HepG2 (cell line): Measurements from ENCODE around the gene GON4L. TPM values are rescaled to one million over a fixed set of nuclear protein-coding genes. Genes with fewer than 3 reads are reported as not detected.

Experiments
- ATAC-seq: fragments of 200-7000 bp; cut with Tn5 transposase; 3 replicates; pipeline ENCODE4 v1.9.1; 2020; ENCODE audit warnings: mild to moderate bottlenecking, moderate library complexity
- BruUV-seq: library from RNA; stranded (reverse); fragments of 400-500 nt; replicated peaks from 2 replicates; lab custom pipeline; 2021; lab: Mats Ljungman, UMichigan
- CTCF ChIA-PET: fragments of 300-600 bp; formaldehyde crosslinking; extraction: SDS; loops from one replicate; lab custom pipeline; 2021; ENCODE audit warnings: low total read pairs, inconsistent platforms, low intra/inter-chr PET ratio; lab: Yijun Ruan, JAX
- POLR2A ChIA-PET: fragments of 350-600 bp; sonication (Branson Sonifier 250); formaldehyde crosslinking; loops from one replicate; lab custom pipeline; 2020; ENCODE audit warnings: antibody characterized with exemption, inconsistent platforms; lab: Yijun Ruan, JAX
- DNase-seq: peaks from one replicate; pipeline ENCODE4 v3.0.0-alpha.2; 2015; ENCODE audit warnings: low spot score
- FAIRE-seq: peaks from 3 replicates; lab custom pipeline; 2011; peaks lifted over from hg19 to GRCh38; lab: Jason Lieb, UNC
- H2AFZ ChIP-seq: one replicate; pipeline ENCODE4 v1.6.1; 2011; ENCODE audit warnings: low read length, inconsistent platforms
- H3K27ac ChIP-seq: fragments of 300-600 bp; 3 replicates; pipeline ENCODE4 v1.8.0; 2011; ENCODE audit warnings: mixed run types, mild to moderate bottlenecking, mixed read lengths, low read length, inconsistent platforms; ENCODE audit not compliant: insufficient read depth; ENCODE audit errors: extremely low read length
- H3K27me3 ChIP-seq, 2 experiments: fragments of 200-600 bp in 1 of 2; 2 replicates in 1 of 2; 3 replicates in 1 of 2; pipeline versions ENCODE4 v1.6.0 to v1.8.0; 2011; ENCODE audit warnings: low read length in 2 of 2, mild to moderate bottlenecking in 2 of 2, moderate library complexity in 2 of 2, inconsistent platforms in 1 of 2; ENCODE audit not compliant: insufficient read depth in 2 of 2, control insufficient read depth in 1 of 2
- H3K36me3 ChIP-seq, 2 experiments: fragments of 200-600 bp in 1 of 2; replicated peaks in 1 of 2; 2 replicates in 1 of 2; 3 replicates in 1 of 2; pipeline versions ENCODE4 v1.5.1 to v1.8.0; 2011; ENCODE audit warnings: low read length in 2 of 2, inconsistent platforms in 1 of 2; ENCODE audit not compliant: insufficient read depth in 2 of 2, control insufficient read depth in 1 of 2
- H3K4me1 ChIP-seq: 2 replicates; pipeline ENCODE4 v1.5.1; 2012; ENCODE audit warnings: low read length, inconsistent platforms; ENCODE audit not compliant: insufficient read depth
- H3K4me2 ChIP-seq: 2 replicates; pipeline ENCODE4 v1.6.0; 2011; ENCODE audit warnings: low read depth, low read length, inconsistent platforms
- H3K4me3 ChIP-seq, 3 experiments: fragments of 200-600 bp in 1 of 3; sonication (generic), shearing (Covaris generic) in 1 of 3; replicated peaks in 1 of 3; 2 replicates each; pipeline ENCODE4 v1.5.1; 2011 to 2016; ENCODE audit warnings: low read length in 3 of 3, inconsistent platforms in 2 of 3, low read depth in 2 of 3, mild to moderate bottlenecking in 2 of 3, control low read depth in 1 of 3, mixed read lengths in 1 of 3; ENCODE audit not compliant: insufficient read depth in 1 of 3
- H3K79me2 ChIP-seq: one replicate; pipeline ENCODE4 v1.6.1; 2011; ENCODE audit warnings: low read length, inconsistent platforms; ENCODE audit not compliant: insufficient read depth
- H3K9ac ChIP-seq: 2 replicates; pipeline ENCODE4 v1.6.0; 2011; ENCODE audit warnings: mild to moderate bottlenecking, low read depth, low read length, inconsistent platforms; ENCODE audit not compliant: insufficient read depth
- H3K9me3 ChIP-seq: 2 replicates; pipeline ENCODE4 v1.5.1; 2012; ENCODE audit warnings: mild to moderate bottlenecking, low read length
- H4K20me1 ChIP-seq: 2 replicates; pipeline ENCODE4 v1.6.0; 2011; ENCODE audit warnings: inconsistent platforms, mild to moderate bottlenecking, low read length, moderate library complexity; ENCODE audit not compliant: insufficient read depth
- ATF7 ChIP-seq, 2 experiments: fragments of 450-650 bp in 1 of 2; sonication (generic) in 1 of 2; formaldehyde crosslinking in 1 of 2; IDR thresholded peaks; 2 replicates each; pipeline versions ENCODE4 v1.4.0 to v1.6.1; 2016 to 2020; ENCODE audit warnings: antibody characterized with exemption in 1 of 2, mild to moderate bottlenecking in 1 of 2, missing genetic modification reagents in 1 of 2
- HDAC2 ChIP-seq: sonication (generic); formaldehyde crosslinking; IDR thresholded peaks from 2 replicates; pipeline ENCODE4 v1.4.0; 2020; ENCODE audit warnings: missing genetic modification reagents
- KLF9 ChIP-seq: IDR thresholded peaks from 2 replicates; pipeline ENCODE4 v1.6.1; 2016; ENCODE audit warnings: low read depth
- MAFF ChIP-seq: IDR thresholded peaks from 2 replicates; pipeline ENCODE4 v1.6.1; 2011; ENCODE audit warnings: low read depth, low read length, improper control_type of control experiment
- NBN ChIP-seq: fragments of 450-650 bp; conservative IDR thresholded peaks from 2 replicates; pipeline ENCODE4 v1.6.1; 2017
- RBM22 ChIP-seq: fragments of 200-400 bp; formaldehyde crosslinking; optimal IDR thresholded peaks from 2 replicates; pipeline ENCODE3; 2017; ENCODE audit warnings: mild to moderate bottlenecking, low read length, moderate library complexity
- RXRA ChIP-seq: sonication (generic); formaldehyde crosslinking; IDR thresholded peaks from 2 replicates; pipeline ENCODE4 v1.5.1; 2020; ENCODE audit warnings: missing genetic modification reagents
- SPEN ChIP-seq: sonication (generic); formaldehyde crosslinking; IDR thresholded peaks from 2 replicates; pipeline ENCODE4 v1.5.1; 2020; ENCODE audit warnings: low read depth, mild to moderate bottlenecking, missing genetic modification reagents
- STAT5B ChIP-seq: sonication (generic); formaldehyde crosslinking; IDR thresholded peaks from 2 replicates; pipeline ENCODE4 v1.4.0; 2020; ENCODE audit warnings: missing genetic modification reagents
- TBX3 ChIP-seq: fragments of 450-650 bp; IDR thresholded peaks from 2 replicates; pipeline ENCODE4 v1.6.1; 2017; ENCODE audit warnings: antibody characterized with exemption, mild to moderate bottlenecking, inconsistent platforms, borderline replicate concordance
- THAP7 ChIP-seq: sonication (generic); formaldehyde crosslinking; IDR thresholded peaks from 2 replicates; pipeline ENCODE4 v1.8.1; 2023; ENCODE audit warnings: mild to moderate bottlenecking, missing genetic modification reagents
- YY1 ChIP-seq: IDR thresholded peaks from 2 replicates; pipeline ENCODE4 v1.6.1; 2011; ENCODE audit warnings: low read length, low read depth, moderate library complexity, mild to moderate bottlenecking; ENCODE audit not compliant: insufficient read depth, insufficient replicate concordance
- ZNF496 ChIP-seq: sonication (generic); formaldehyde crosslinking; IDR thresholded peaks from 2 replicates; pipeline ENCODE4 v1.8.1; 2023; ENCODE audit warnings: mild to moderate bottlenecking, moderate library complexity, missing genetic modification reagents; ENCODE audit not compliant: insufficient replicate concordance
- ZNF543 ChIP-seq: sonication (generic); formaldehyde crosslinking; IDR thresholded peaks from 2 replicates; pipeline ENCODE4 v1.4.0; 2020; ENCODE audit warnings: mild to moderate bottlenecking, missing genetic modification reagents
- ZNF616 ChIP-seq: sonication (generic); formaldehyde crosslinking; IDR thresholded peaks from 2 replicates; pipeline ENCODE4 v1.5.0; 2020; ENCODE audit warnings: low read depth, mild to moderate bottlenecking, missing genetic modification reagents
- ZNF790 ChIP-seq: sonication (generic); formaldehyde crosslinking; IDR thresholded peaks from 2 replicates; pipeline ENCODE4 v1.8.0; 2022; ENCODE audit warnings: missing genetic modification reagents, mild to moderate bottlenecking, borderline replicate concordance
- ZSCAN21 ChIP-seq: sonication (generic); formaldehyde crosslinking; IDR thresholded peaks from 2 replicates; pipeline ENCODE4 v1.8.0; 2022; ENCODE audit warnings: mild to moderate bottlenecking, missing genetic modification reagents, moderate library complexity, borderline replicate concordance
- WGBS: methylation state at CpG from one replicate; pipeline ENCODE4 v1.1.6; 2017; ENCODE audit warnings: low lambda C conversion rate; 5-methylcytosine and 5-hydroxymethylcytosine counted together
- in situ Hi-C: cut with HindIII; loops from 2 replicates; pipeline ENCODE4 v1.10.0; 2017; ENCODE audit warnings: low pct_unique_long_range_greater_than_20kb; ENCODE audit not compliant: extremely low pct_ligation_motif_present
- intact Hi-C: fragments of 100-400 bp; cut with micrococcal nuclease; formaldehyde crosslinking; loops from one replicate; pipeline ENCODE4 v1.10.0; 2022; ENCODE audit not compliant: unreplicated experiment
- polyA plus RNA-seq, 8 experiments: library from polyadenylated mRNA; depleted of rRNA in 3 of 8; stranded (reverse) in 7 of 8; unstranded in 1 of 8; fragments of >200 nt; fragmentation: Illumina TruSeq in 4 of 8; extraction: Trizol in 4 of 8; gene quantifications; 2 replicates each; pipeline versions ENCODE4 v1.2.1 to v1.2.3, GENCODE V29; 2011 to 2016; ENCODE audit warnings: low read depth in 4 of 8, missing spikeins in 1 of 8, mixed read lengths in 1 of 8; ENCODE audit not compliant: insufficient read depth in 1 of 8
- total RNA-seq, 5 experiments: library from RNA; depleted of rRNA; stranded (reverse); fragments of >200 nt; fragmentation: Illumina TruSeq; extraction: Trizol; gene quantifications; 2 replicates each; pipeline ENCODE4 v1.2.3, GENCODE V29; 2016; ENCODE audit warnings: low read depth in 1 of 5
- TF ChIP-seq, protein P1 (sequence below): sonication (generic); formaldehyde crosslinking; IDR thresholded peaks from 2 replicates; pipeline ENCODE4 v1.5.1; 2020; ENCODE audit warnings: mild to moderate bottlenecking, missing genetic modification reagents, borderline replicate concordance

GON4L gene
- total and polyA plus RNA-seq, 2 of the 13 experiments (the other 11 are each of a cell fraction or from before 2014, with no cell fraction given) = 14.6 to 19.6 TPM

- POLR2A ChIA-PET = no interaction called here
- no TSS peak for BruUV-seq
- TF ChIP-seq THAP7 (no peak), ZNF496 (CRISPR knock-in tag) (no peak), MAFF (no peak), TBX3 (no peak), RXRA (CRISPR knock-in tag) (no peak), KLF9 (CRISPR knock-in tag) (no peak), STAT5B (CRISPR knock-in tag) (no peak), SPEN (no peak), ATF7 (IDR thresholded peaks at IDR 0.05) (no peak), ATF7 (CRISPR knock-in tag; IDR thresholded peaks at IDR 0.05) (no peak), ZNF616 (CRISPR knock-in tag) (no peak), RBM22 (no peak), NBN (no peak), ZSCAN21 (CRISPR knock-in tag) (no peak), YY1 (no peak), ZNF790 (CRISPR knock-in tag) (no peak), HDAC2 (no peak), ZNF543 (CRISPR knock-in tag) (no peak)
- TF ChIP-seq, protein P1, sequence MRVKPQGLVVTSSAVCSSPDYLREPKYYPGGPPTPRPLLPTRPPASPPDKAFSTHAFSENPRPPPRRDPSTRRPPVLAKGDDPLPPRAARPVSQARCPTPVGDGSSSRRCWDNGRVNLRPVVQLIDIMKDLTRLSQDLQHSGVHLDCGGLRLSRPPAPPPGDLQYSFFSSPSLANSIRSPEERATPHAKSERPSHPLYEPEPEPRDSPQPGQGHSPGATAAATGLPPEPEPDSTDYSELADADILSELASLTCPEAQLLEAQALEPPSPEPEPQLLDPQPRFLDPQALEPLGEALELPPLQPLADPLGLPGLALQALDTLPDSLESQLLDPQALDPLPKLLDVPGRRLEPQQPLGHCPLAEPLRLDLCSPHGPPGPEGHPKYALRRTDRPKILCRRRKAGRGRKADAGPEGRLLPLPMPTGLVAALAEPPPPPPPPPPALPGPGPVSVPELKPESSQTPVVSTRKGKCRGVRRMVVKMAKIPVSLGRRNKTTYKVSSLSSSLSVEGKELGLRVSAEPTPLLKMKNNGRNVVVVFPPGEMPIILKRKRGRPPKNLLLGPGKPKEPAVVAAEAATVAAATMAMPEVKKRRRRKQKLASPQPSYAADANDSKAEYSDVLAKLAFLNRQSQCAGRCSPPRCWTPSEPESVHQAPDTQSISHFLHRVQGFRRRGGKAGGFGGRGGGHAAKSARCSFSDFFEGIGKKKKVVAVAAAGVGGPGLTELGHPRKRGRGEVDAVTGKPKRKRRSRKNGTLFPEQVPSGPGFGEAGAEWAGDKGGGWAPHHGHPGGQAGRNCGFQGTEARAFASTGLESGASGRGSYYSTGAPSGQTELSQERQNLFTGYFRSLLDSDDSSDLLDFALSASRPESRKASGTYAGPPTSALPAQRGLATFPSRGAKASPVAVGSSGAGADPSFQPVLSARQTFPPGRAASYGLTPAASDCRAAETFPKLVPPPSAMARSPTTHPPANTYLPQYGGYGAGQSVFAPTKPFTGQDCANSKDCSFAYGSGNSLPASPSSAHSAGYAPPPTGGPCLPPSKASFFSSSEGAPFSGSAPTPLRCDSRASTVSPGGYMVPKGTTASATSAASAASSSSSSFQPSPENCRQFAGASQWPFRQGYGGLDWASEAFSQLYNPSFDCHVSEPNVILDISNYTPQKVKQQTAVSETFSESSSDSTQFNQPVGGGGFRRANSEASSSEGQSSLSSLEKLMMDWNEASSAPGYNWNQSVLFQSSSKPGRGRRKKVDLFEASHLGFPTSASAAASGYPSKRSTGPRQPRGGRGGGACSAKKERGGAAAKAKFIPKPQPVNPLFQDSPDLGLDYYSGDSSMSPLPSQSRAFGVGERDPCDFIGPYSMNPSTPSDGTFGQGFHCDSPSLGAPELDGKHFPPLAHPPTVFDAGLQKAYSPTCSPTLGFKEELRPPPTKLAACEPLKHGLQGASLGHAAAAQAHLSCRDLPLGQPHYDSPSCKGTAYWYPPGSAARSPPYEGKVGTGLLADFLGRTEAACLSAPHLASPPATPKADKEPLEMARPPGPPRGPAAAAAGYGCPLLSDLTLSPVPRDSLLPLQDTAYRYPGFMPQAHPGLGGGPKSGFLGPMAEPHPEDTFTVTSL = no peak
Measured at GRCh38 chr1:155717041-155717440, 140.0 kb downstream of the GON4L start.

More at GRCh38 chr1:155717041-155717440, 140.0 kb downstream of the GON4L start:
- no peaks in the 10 kb centered on the region for H3K79me2 ChIP-seq
- intact Hi-C loops (no loop called here), in situ Hi-C loops (no loop called here)
- 98% methylated on average over 7 of the region's 7 CpGs for WGBS
- no peaks in the 10 kb centered on the region for H4K20me1 ChIP-seq
- ATAC-seq (no peak), DNase-seq (no peak), FAIRE-seq (no peak)
- CTCF ChIA-PET = no interaction called here
- peaks cover 3 to 52% of the 10 kb centered on the region in 2 experiments; a peak in 4 of 5 replicates for H3K36me3 ChIP-seq
- no peak overlapping the region for H2AFZ ChIP-seq
- H3K4me1 ChIP-seq = peaks cover 9% of the 10 kb centered on the region
- H3K9me3 ChIP-seq = no peaks in the 10 kb centered on the region
- no peaks in the 10 kb centered on the region for H3K27me3 ChIP-seq
- no peak overlapping the region for H3K4me2 ChIP-seq
- no peak overlapping the region for H3K9ac ChIP-seq
- no peak overlapping the region for H3K4me3 ChIP-seq
- no peak overlapping the region for H3K27ac ChIP-seq
